Lung (tissue), 12 donors: ENCODE measurements around the gene GRID2. TPM values are rescaled to one million over a fixed set of nuclear protein-coding genes. Genes with fewer than 3 reads are reported as not detected.

ENCODE experiments used
- ATAC-seq: fragments of 200-7000 bp; cut with Tn5 transposase; one replicate; pipeline ENCODE4 v1.9.1; 2020; ENCODE audit warnings: moderate number of reproducible peaks; ENCODE audit not compliant: insufficient read depth, low FRiP score
- DNase-seq, 3 donors: peaks; one replicate each; pipeline ENCODE4 v3.0.0-alpha.2; 2013 to 2017
- H3K27ac ChIP-seq, 2 donors: one replicate each; pipeline ENCODE4 v1.5.1; 2013; ENCODE audit warnings: mild to moderate bottlenecking in 2 of 2, moderate library complexity in 2 of 2, control low read depth in 1 of 2, inconsistent platforms in 1 of 2, low read depth in 1 of 2, low read length in 1 of 2
- H3K27me3 ChIP-seq, 3 donors: one replicate each; pipeline ENCODE4 v1.5.1; 2013; ENCODE audit warnings: low read length in 2 of 3; ENCODE audit not compliant: control insufficient read depth in 3 of 3, insufficient read depth in 3 of 3
- H3K36me3 ChIP-seq, 4 donors: one replicate each; pipeline ENCODE4 v1.5.1; 2013; ENCODE audit warnings: low read length in 4 of 4, mild to moderate bottlenecking in 1 of 4, moderate library complexity in 1 of 4; ENCODE audit not compliant: control insufficient read depth in 4 of 4, insufficient read depth in 4 of 4
- H3K4me1 ChIP-seq, 5 donors: one replicate each; pipeline ENCODE4 v1.5.1; 2013; ENCODE audit warnings: low read length in 5 of 5, mild to moderate bottlenecking in 2 of 5, moderate library complexity in 1 of 5; ENCODE audit not compliant: control insufficient read depth in 5 of 5, insufficient read depth in 5 of 5
- H3K4me3 ChIP-seq: one replicate; pipeline ENCODE4 v1.5.1; 2013; ENCODE audit warnings: mild to moderate bottlenecking, control low read depth, moderate library complexity
- H3K9ac ChIP-seq, 2 donors: one replicate each; pipeline ENCODE4 v1.5.1; 2013; ENCODE audit warnings: low read length in 2 of 2, control low read depth in 1 of 2; ENCODE audit not compliant: insufficient read depth in 1 of 2
- H3K9me3 ChIP-seq, 4 donors: one replicate each; pipeline ENCODE4 v1.5.1; 2013; ENCODE audit warnings: low read length in 3 of 4, mild to moderate bottlenecking in 1 of 4, moderate library complexity in 1 of 4; ENCODE audit not compliant: control insufficient read depth in 4 of 4, insufficient read depth in 3 of 4
- WGBS, 2 donors: extraction: QIAGEN DNeasy Blood & Tissue Kit; methylation state at CpG; one replicate each; pipeline ENCODE4 v1.1.7; 2013; 5-methylcytosine and 5-hydroxymethylcytosine counted together
- polyA plus RNA-seq, 2 donors: library from polyadenylated mRNA; stranded (reverse); fragments of 200-250 nt; gene quantifications; one replicate each; pipeline ENCODE4 v1.2.1, GENCODE V29; 2013
- total RNA-seq, 2 donors: library from RNA; depleted of rRNA in 1 of 2; stranded (reverse); fragments of >200 nt in 1 of 2; gene quantifications; one replicate each; pipeline ENCODE4 v1.2.1, GENCODE V29; 2014 to 2021
- TF ChIP-seq, protein P1 (sequence below): IDR thresholded peaks from 2 replicates; pipeline ENCODE4 v1.5.1; 2012; ENCODE audit warnings: mild to moderate bottlenecking; ENCODE audit errors: control extremely low read depth, extremely low read depth
- donor health status: control.
- donor health status: control.
- donor health status: Bipolar disorder and iron deficiency.
- donor health status: healthy.
- donor health status: DM: yes; HTN: yes; CAD: no.

GRID2 gene
- total and polyA plus RNA-seq, 4 donors, result 0.09 to 1.3 TPM; not detected in 2

DNA sequence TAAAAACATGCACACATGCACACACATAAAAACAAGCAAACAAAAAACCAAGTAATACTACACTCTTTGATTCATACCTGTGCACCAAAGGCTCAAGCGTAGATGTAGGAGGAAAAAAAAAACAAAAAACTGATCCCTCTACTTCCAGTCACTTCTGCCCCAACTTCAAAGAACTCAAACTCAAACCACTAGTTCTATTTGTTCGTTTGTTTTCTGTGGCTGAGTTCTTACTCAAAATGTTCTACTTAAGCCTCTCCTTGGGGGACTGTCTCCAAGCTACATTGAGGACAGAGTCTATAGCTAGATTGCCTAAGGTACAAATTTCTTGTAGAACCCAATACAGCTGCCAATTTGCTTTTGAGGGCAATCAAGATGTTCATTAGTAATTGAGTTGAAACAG is 1353.8 kb downstream of the GRID2 start:
- Histone ChIP-seq H3K36me3 (no peaks in the 10 kb centered on the region), H3K9ac (no peak overlapping the region), H3K4me3 (no peak overlapping the region), H3K27ac (no peak overlapping the region), H3K9me3 (peaks cover 0 to 2% (median 0%) of the 10 kb centered on the region in 4 donors), H3K4me1 (no peaks in the 10 kb centered on the region), H3K27me3 (no peaks in the 10 kb centered on the region)
- TF ChIP-seq, protein P1, sequence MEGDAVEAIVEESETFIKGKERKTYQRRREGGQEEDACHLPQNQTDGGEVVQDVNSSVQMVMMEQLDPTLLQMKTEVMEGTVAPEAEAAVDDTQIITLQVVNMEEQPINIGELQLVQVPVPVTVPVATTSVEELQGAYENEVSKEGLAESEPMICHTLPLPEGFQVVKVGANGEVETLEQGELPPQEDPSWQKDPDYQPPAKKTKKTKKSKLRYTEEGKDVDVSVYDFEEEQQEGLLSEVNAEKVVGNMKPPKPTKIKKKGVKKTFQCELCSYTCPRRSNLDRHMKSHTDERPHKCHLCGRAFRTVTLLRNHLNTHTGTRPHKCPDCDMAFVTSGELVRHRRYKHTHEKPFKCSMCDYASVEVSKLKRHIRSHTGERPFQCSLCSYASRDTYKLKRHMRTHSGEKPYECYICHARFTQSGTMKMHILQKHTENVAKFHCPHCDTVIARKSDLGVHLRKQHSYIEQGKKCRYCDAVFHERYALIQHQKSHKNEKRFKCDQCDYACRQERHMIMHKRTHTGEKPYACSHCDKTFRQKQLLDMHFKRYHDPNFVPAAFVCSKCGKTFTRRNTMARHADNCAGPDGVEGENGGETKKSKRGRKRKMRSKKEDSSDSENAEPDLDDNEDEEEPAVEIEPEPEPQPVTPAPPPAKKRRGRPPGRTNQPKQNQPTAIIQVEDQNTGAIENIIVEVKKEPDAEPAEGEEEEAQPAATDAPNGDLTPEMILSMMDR, result no peak
- WGBS, 2 donors, result 81 to 88% methylated on average over 2 of the region's 2 CpGs
- DNase-seq, result no peak
- ATAC-seq, result no peak

DNA sequence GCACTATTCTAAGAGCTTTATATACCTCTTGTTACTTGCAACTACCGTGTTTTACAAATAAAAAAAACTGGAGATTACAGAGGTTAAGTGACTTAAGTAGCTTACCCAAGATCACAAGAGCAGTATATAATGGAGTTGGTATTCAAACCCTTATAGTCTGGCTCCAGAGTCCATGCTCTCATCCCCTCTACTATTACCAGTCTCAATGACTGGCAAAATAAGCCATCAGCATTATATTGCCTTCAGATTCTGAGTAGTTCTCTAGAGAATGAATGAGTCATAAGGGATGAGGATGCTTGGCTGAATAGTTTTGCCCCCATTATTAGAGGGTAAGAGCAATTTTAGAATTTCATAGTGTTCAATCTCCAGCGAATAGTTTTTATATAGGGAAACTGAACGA is 1354.7 kb downstream of the GRID2 start:
- no peak overlapping the region for H3K4me3 ChIP-seq
- no peaks in the 10 kb centered on the region for H3K36me3 ChIP-seq
- 58 to 64% methylated on average over 3 of the region's 3 CpGs for WGBS, 2 donors
- no peak overlapping the region for H3K9ac ChIP-seq
- peaks cover 0 to 2% (median 0%) of the 10 kb centered on the region in 4 donors for H3K9me3 ChIP-seq
- no peaks in the 10 kb centered on the region for H3K4me1 ChIP-seq
- DNase-seq (no peak), ATAC-seq (no peak)
- H3K27ac ChIP-seq, result no peak overlapping the region
- H3K27me3 ChIP-seq, result no peaks in the 10 kb centered on the region
- TF ChIP-seq, protein P1, result no peak

DNA sequence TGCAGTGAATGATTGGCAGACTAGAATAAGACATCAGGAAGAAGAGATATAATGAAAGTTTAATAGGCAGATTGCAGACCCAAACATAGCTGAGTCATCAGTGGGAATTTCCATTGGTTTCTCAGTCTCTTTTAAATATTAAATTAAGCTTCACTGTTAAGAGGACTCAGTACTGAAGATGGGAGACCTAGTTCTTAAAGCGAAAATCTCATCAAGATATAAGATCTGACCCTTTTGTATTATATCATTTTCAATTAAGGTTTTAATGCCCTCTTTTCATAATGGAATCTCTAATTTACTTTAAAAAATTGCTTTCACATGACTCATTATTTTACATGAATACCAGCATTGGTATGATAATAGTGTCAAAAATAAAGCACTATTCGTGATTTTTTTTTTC is 1355.9 kb downstream of the GRID2 start:
- ATAC-seq (no peak), DNase-seq (no peak)
- 76 to 84% methylated on average over 2 of the region's 2 CpGs for WGBS, 2 donors
- H3K36me3 ChIP-seq, result no peaks in the 10 kb centered on the region
- H3K27me3 ChIP-seq, result no peaks in the 10 kb centered on the region
- TF ChIP-seq, protein P1, result no peak
- H3K4me3 ChIP-seq, result no peak overlapping the region
- peaks cover 0 to 2% (median 0%) of the 10 kb centered on the region in 4 donors for H3K9me3 ChIP-seq
- H3K4me1 ChIP-seq, result no peaks in the 10 kb centered on the region
- no peak overlapping the region for H3K9ac ChIP-seq
- no peak overlapping the region for H3K27ac ChIP-seq

DNA sequence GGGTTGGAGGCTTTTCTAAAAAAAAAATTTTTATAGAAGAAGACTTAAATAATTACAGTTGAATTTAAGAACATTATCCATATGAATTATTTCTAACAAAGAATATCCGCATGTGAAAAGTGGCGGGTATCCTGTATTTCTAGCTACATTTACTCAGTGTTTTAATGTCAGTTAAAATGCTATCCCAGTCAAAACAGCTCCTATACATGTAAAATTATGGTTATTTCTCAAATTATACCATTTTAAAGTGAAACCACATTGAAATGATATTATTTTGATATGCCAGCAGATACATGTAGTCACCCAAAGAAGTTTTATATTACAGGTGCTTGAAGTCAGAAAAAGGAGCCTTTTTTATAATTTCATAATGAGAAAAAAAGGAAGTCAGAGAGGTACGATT is 1356.3 kb downstream of the GRID2 start:
- Histone ChIP-seq H3K27ac (no peak overlapping the region), H3K9ac (no peak overlapping the region), H3K4me1 (no peaks in the 10 kb centered on the region), H3K36me3 (no peaks in the 10 kb centered on the region), H3K9me3 (peaks cover 0 to 2% (median 0%) of the 10 kb centered on the region in 4 donors), H3K27me3 (no peaks in the 10 kb centered on the region), H3K4me3 (no peak overlapping the region)
- DNase-seq (no peak), ATAC-seq (no peak)
- WGBS, 2 donors, result 92 to 95% methylated on average over 3 of the region's 3 CpGs
- TF ChIP-seq, protein P1, result no peak
